Stomach (tissue), 4 donors: ENCODE measurements around the gene ATP5MC2.

Source experiments
- EP300 ChIP-seq: sonication (generic); formaldehyde crosslinking; IDR thresholded peaks from one replicate; pipeline ENCODE4 v1.6.1; 2017; ENCODE audit warnings: antibody characterized with exemption
- POLR2A ChIP-seq, 4 donors: fragments of 450-650 bp; IDR thresholded peaks; one replicate each; pipeline ENCODE4 v1.6.1; 2016; ENCODE audit warnings: antibody characterized with exemption in 4 of 4, control low read depth in 2 of 4, mild to moderate bottlenecking in 1 of 4, moderate library complexity in 1 of 4
- TF ChIP-seq, protein P1 (sequence below), 7 experiments: fragments of 450-650 bp in 4 of 7; fragments of 200-600 bp in 3 of 7; sonication (generic) in 3 of 7; IDR thresholded peaks; one replicate each; pipeline ENCODE4 v1.5.1; 2016 to 2019; ENCODE audit warnings: antibody characterized with exemption in 7 of 7, control low read depth in 2 of 7, mild to moderate bottlenecking in 1 of 7

DNA sequence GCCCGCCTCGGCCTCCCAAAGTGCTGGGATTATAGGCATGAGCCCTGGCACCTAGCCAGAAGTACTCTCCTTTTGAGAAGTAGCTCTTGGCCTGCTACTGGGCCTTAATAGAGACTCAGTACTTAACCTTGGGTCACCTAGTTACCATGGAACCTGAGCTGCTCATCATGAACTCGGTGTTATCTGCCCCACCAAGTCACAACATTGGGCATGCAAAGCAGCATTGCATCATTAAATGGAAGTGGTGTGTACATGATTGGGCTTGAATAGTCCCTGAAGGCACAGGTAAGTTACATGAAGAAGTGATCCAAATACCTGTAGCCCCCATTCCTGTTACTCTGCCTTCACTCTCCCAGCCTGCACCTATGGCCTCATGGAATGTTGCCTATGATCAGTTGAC lies 31.8 kb downstream of the ATP5MC2 start:
- TF ChIP-seq, protein P1, sequence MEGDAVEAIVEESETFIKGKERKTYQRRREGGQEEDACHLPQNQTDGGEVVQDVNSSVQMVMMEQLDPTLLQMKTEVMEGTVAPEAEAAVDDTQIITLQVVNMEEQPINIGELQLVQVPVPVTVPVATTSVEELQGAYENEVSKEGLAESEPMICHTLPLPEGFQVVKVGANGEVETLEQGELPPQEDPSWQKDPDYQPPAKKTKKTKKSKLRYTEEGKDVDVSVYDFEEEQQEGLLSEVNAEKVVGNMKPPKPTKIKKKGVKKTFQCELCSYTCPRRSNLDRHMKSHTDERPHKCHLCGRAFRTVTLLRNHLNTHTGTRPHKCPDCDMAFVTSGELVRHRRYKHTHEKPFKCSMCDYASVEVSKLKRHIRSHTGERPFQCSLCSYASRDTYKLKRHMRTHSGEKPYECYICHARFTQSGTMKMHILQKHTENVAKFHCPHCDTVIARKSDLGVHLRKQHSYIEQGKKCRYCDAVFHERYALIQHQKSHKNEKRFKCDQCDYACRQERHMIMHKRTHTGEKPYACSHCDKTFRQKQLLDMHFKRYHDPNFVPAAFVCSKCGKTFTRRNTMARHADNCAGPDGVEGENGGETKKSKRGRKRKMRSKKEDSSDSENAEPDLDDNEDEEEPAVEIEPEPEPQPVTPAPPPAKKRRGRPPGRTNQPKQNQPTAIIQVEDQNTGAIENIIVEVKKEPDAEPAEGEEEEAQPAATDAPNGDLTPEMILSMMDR (IDR thresholded peaks at IDR 0.05): no peak
- TF ChIP-seq POLR2A (IDR thresholded peaks at IDR 0.05) (no peak), EP300 (no peak)
